ENCODE results near the gene KCNAB1.
"Not testable (repeated sequence)": the region's sequence is repeated elsewhere in the genome, so short reads cannot be mapped to it uniquely, and the experiment has no call there.

The KCNAB1 gene

DNA sequence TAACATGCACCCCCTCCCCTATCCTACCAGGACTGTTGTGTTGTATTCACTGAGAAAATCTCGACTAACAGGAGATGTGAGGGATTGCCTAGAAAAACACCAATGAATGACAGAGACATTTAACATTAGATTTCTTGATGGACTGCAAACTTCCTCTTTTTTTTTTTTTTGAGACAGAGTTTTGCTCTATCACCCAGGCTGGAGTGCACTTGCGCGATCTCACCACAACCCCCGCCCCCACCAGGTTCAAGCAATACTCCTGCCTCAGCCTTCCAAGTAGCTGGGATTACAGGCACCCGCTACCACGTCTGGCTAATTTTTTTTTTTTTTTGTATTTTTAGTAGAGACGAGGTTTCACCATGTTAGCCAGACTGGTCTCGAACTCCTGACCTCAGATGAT is 17.0 kb downstream of the KCNAB1 start:
- not testable (repeated sequence) for DNase-seq (ENCODE audit: low read depth in 2 of 2)

DNA sequence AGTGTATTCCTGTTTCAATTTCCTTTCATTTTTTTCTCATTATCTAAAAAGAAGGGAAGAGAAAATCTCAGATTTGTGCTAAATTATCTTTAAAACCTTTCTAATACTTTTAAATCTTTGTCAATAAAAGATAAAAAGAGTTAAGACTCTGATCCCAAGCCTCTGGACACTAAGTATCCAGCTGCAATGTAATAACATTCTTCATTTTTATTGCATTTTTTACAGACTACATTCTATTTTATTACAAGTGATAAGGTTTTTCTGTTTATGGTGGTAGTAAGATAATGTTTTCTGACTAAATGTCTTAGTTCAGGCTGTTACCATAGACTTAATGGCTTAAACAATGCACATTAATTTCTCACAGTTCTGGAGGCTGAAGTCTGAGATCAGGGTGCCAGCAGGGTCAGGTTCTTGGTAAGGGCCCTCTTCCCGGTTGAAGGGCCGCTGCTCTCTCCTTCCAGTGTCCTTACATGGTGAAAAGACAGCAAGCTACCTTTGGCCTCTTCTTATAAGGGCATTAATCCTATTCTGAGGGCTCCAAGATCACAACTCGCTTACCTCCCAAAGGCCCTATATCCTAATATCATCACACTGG is 19.7 kb downstream of the KCNAB1 start:
- no peak for DNase-seq (ENCODE audit: low read depth in 2 of 2)

DNA sequence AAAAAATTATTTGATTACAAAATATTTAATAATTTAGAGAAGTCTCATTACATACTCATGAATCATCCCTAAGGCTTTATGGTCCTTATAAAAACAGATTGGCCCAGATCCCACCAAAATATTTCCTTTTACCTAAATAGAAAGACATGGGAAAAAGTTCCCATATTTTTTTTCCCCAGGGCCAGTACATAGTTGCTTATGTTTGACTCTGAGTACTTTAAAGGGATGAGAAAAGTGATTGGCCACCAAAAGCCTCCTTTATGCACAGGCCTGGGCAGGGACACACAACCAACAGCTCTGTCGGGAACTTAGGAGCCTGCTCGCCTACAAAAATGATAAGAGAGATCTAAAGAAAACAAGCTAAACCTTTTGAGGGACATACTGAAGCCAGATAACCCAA is 22.3 kb downstream of the KCNAB1 start:
- DNase-seq (ENCODE audit: low read depth in 2 of 2) = no peak

DNA sequence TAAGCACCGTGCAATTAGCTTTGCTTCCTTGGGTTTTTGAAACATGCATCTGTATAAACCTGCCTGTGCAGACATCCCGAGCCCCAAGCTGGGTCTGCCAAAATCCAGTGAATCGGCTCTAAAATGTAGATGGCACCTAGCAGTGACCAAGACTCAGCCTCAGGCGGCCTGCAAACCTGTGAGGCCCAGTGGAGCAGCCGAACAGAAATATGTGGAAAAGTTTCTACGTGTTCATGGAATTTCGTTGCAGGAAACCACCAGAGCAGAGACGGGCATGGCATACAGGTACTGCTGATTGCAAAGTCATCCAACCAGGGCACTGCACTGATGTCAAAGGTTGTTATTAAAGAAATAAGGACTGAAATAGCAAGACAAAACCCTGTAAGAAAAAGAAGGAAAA is 22.8 kb downstream of the KCNAB1 start:
- no peak for DNase-seq (ENCODE audit: low read depth in 2 of 2)

DNA sequence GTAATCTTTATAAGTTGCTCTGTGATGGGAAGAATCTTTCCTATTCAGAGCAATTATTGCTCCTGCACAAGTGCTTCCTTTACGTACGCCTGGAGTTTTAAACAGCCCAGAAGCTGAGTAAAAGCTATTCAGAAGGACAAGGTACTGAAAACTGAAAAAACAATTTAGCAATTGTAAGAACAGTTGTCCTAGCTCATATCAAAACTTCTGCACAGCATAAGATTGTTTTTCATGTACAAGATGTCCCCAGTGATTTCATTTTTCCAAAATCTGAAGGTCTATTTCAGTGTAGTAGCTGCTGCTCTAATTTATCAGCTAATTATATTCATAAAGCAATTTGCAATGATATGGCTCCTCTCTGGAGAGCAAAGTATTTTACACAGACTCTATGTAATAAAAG is 23.7 kb downstream of the KCNAB1 start:
- DNase-seq (ENCODE audit: low read depth in 2 of 2) = no peak

DNA sequence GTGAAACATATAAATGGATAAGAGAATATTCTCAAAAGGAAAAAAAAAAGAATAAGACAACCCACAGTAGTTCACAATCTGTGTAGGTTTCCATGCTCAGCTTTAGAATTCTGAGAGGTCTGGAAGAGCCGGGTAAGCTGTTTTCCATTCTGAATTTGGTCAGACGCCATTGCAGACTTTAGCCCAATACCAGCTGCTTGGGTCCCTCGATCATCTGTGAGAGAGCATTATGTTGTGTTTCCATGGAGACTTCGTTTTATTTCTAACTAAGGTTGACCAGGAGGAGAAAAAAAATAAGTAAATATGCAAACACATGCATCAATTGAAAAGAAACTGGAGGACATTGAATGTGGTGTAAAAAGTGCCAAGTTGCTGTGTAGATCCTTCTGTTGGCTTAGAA is 25.5 kb downstream of the KCNAB1 start:
- no peak for DNase-seq (ENCODE audit: low read depth in 2 of 2)

DNA sequence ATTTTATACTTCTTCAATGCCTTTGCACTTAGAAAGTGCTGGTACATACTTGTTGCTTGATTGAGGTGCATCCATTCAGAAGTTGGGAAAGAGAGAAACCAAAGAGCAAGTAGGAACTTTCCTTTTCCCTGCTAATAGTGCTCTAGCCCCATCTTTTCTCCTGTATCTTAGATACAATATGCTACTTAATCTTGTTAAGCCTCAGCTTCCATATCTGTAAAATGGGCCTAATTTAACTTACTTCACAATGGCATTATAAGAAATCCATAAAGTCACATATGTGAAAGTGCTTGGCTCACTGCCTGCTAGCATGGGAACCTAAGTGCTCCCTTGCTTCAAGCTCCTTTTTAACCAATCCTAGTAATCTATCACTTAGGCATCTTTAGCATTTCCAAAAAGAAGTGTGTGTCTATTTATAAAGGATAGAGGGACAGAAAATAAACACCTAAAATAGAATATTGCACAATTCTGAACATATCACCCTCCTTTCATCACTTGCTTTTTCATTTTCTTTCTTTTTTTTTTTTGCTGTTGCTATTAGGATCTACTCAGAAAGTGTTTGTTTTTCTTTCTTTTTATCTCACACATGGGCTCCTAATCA is 28.1 kb downstream of the KCNAB1 start:
- no peak for DNase-seq (ENCODE audit: low read depth in 2 of 2)

DNA sequence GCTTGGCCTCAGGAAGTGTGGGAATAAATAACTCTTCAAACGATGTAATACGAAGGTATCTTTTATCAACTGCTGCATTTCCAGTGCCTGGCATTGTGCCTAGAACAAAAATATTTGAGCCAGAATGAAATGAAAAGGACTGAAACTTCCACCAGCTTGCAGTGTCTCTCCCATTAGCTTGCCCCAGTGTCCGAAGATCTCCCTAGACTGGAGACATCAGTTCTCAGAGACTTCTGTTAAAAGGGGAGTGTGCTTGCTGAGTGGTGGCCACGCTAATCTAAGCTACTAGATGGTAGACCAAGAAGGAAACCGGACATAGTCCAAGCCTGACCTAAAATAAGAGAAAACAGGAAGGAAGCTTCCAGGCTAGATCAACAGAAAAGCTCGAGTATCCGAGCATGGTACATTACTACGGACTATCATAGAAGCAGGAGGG is 28.6 kb downstream of the KCNAB1 start:
- no peak for DNase-seq (ENCODE audit: low read depth in 2 of 2)

DNA sequence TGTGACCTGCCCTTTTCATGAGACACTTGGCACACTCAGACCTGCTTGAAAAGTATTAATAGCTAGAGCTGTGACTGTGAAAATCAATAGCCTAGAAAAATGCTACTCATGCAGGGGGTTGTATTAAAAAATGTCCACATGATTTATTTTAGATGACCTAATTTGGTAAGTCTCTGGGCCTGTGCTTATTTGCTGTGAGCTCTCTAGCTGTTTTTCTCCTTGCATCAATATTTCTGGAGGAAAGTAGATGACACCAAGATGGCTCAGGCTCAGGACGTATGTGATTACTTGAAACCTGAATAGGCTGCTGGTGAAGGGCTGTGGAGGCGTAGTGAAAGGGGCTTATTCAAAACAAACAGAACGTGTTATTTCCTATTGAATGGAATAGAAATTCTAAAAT is 29.5 kb downstream of the KCNAB1 start:
- DNase-seq (ENCODE audit: low read depth in 2 of 2) = no peak

DNA sequence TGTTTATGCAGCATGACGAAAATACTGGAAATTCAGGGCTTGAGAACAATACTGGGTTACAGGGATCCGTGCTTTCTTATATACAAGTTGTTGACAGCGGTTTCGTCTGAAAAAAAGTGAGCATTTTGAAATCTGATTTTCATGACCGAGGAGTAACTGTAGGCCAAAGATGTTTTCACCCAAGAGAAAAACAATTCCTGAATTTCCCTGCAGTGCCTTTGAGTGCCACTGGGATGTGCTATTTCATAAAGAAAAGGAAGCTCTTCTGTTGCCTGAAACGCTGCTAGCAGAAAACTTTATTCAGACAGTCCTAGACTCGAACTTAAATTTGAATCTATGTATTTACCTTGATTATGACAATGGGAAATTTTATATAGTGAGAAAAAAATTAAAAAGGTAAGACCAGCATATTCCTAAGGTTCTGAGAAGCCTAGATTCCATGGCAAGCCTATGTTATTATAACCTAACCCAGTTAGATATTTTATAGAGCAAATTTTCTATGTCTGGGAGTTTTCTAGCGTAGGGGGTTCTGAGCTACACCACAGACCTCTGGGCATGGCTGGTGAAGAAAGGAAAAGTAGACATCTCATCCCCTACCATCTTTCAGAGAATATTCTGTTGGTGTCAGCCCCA is 30.2 kb downstream of the KCNAB1 start:
- no peak for DNase-seq (ENCODE audit: low read depth in 2 of 2)

DNA sequence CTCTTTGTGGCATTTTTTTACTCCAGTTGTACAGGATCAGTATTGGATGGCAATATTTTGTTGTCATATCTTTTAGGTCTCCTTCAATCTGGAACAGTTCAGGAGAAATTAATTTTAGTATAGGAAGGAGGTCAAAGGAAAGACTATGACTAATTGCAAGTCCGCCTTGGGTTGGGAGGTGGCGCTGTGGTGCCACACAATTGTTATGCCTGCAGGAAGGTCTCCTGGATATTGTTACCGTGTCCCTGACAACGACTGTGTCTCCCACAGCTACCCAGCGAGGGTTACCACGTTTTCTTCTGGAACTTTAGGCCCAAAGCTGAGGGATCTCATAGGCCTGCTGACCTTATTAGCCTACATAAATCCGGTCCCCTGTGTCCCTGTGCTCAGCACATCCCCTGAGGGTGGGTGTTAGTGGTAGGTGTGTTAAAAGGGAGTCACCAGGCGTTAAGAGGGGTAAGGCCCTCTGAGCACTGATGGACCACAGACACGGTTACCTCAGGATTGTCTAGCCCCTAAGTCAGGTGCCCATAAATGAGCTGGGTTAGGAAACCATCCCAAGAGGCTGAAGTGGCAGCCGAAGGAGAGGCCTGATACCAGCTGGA is 31.5 kb downstream of the KCNAB1 start:
- DNase-seq (ENCODE audit: low read depth in 2 of 2) = no peak

DNA sequence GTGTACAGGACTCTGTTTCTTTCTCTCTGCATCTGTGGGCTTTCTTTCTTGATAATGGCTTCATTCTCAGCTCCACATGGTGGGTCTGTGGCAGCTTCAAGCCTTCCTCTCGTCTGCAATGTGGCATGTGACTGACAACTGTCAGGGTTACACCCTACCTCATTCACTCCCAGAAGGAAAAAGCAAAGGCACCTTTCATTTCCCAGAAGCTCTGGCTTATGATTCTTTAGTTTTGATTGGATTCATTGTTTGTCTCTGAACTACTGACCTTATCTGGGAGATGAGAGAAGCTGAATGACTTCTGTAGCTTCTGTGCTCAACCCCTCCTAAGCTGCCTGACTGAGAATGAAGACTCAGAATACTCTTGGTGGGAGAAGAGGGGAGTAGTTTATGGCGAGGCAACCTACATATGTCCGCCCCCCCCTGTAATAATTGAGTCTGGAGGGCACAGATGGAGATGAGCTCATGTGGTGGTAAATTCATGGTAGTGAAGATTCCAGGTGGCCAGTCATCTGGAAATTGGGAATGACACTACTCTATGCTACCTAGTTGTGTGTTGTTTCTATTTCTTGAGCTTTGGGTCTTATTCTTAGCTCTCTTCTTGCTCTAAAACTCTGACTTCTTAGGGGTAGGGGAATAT is 38.4 kb downstream of the KCNAB1 start:
- no peak for DNase-seq (ENCODE audit: low read depth in 2 of 2)

DNA sequence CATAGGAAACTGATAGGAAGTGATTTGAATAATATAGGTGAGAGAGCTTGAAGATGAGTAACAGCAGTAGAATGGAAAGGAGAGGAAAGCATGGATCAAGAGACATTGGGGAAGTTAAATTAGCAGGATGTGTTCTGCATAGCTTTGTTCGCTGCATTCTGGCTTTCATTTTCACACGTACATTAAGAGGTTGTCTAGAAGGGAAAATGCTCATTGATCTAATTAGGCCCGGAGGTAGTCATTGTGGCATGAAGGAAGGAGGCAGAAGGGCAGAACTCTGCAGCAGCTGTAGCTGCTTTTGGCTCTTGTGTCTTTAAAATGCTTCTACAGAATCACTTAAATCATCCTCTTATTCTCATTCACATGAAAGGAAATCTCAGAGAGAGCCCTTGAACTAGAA is 40.3 kb downstream of the KCNAB1 start:
- no peak for DNase-seq (ENCODE audit: low read depth in 2 of 2)

DNA sequence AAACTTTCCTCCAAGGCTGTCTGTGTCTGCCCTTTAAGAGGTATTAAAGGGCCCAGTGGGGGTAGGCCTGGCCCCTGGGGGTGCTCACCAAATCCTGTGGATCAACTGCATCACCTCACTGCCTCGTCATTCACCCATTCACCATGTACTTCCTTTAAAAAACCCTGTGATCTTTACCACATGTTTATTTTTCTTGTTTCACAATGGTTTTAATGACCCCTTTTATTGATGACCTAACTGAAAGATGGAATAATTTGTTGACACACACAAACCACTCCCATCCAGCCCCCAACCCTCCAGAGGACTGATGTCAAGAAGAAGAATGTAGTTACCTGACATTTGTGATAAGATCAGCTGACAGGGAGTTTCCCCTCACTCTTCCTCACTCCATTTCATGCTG is 40.8 kb downstream of the KCNAB1 start:
- DNase-seq (ENCODE audit: low read depth in 2 of 2) = no peak

DNA sequence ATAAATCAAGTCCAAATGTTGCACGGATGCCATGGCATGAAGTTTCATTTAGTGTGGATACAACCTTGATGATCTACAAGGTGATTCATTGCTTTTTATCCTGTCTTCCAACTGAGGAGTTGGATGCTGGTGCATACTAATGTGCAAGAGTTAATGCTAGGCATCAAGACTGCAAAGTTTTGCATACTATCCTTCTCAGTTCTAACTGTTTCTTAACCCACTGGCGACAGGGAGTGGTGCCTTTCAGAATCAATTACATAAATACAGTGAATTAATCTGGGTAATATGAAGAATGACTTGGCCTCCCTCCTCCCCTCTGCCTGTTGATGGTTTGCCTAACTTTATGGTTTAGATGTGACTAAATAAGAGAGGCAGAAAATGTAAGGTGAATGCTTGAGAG is 43.5 kb downstream of the KCNAB1 start:
- DNase-seq (ENCODE audit: low read depth in 2 of 2) = no peak

DNA sequence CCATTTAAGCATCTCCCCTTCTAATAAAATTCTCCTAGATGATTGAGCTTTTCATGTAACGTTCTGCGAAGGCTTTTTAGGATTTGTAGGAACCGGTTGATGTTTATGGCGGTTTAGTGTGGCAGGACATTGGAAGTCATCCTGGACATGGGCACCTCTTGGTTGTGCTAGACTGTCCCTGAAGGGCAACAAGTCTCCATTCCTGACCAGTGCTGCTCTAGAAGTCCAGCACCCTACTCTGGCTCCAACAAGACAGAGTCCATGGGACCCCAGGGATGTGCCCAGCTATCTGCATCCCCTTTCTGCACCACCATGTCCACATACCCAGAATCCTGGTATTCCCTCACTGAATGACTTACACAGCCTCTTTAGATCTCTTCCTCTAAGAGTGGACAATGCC is 46.4 kb downstream of the KCNAB1 start:
- DNase-seq (ENCODE audit: low read depth in 2 of 2) = no peak

DNA sequence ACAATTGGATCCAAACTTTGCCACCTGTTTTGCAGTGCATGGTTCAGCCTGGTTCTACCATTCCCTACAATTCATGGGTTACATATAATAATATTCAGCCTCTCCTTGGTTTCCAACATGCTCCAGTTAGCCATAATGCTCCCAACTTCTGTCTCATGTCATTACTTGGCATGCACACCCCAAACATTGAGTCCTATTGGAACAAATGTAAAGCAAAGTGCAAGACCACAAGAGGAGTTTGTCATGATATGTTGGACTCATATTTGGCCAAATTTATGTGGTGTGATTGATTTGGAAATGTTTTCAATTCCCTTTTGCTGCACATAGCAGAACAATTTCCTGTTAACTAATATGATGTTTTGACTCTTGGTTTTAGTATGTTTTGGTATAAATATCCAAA is 50.2 kb downstream of the KCNAB1 start:
- DNase-seq (ENCODE audit: low read depth in 2 of 2) = no peak

DNA sequence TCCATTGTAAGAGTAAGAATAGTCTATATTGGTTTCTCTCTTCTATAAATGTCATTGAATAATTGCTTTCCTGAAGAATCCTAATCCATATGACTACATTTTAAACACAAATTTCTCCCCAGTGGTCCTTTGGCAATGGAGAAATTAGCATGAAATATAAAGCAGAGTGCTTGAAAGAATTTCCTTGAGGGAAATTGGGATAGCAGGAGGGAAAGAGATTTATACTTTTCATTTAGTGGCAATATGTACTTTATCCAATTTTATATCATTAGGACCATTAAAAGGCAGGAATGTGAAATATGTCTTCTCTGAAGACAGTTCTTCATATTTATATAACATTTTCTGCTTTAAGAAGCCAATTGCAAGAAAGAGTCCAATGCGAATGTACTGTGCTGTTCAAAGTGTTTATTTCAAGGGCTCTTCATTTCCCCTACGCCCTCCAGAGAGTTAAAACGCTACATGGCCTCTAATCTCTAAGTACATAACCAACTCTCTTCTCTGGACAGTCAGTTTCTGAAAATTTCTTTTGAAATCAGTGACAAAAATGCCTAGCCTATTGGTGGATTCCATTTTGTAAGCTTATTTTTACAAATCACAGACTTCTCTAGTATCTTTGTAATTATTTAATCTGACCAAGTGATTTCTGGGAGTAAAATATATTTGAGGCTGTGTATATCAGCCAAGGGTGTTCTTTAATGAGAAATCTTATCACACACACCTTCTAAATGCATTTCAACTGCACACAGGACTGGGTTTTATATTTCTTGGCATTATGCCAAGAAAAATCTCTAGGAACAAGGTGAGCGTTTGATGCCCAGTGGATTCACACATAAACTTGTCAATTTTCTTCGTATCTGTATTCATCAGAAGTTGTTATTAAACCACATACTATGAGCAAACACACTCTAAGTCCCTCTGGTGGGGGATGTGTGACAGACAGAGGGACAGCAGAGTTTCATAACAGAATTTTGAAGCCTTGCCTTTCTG is 51.2 kb downstream of the KCNAB1 start:
- no peak for DNase-seq (ENCODE audit: low read depth in 2 of 2)

DNA sequence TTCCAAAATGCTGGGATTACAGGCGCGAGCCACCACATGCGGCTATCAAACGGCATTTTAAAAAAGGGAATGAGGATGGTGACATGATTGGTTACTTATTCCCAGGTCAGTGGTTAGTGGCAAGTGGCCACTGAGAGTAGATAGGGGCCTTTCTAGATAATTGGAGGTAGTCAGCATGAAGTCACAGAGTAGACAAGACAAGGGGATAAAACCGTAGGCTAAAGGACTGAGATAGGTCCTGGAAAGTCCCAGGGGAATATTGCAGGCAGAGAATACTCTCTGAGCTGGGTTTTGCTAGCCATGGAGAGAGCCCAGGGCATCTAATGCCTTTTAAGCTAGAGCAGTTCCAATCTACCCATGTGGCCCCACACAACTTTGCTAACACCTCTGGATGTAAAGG is 52.2 kb downstream of the KCNAB1 start:
- no peak for DNase-seq (ENCODE audit: low read depth in 2 of 2)

DNA sequence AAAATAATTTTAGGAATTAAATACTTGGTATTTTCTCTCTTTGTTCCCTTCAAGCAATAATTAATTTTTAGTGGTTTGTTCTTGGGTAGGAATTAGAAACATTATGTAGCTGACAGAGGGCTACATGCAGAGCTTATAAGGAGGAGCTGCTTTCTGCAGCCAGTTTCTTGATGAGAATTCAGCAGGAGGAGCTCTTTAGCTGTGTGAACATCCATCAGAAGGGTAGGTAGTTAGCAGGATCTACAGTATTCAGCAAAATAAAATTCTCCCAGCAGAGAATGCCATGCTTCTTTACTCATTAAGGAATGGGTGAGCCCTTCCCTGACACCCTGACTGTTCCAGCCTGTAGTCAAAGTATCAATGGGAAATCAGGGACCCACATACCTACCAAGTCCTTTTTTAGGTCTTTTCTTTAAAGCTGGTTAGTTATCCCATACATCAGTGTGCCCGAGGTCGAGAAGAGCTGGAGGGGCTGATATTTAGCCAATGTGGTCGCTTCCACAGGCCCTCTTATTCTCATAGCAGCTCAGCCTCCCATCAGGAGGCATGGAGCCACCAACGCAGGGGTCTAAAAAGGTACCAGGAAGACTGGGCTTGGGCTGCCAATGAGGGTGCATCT is 54.0 kb downstream of the KCNAB1 start:
- DNase-seq (ENCODE audit: low read depth in 2 of 2) = no peak

DNA sequence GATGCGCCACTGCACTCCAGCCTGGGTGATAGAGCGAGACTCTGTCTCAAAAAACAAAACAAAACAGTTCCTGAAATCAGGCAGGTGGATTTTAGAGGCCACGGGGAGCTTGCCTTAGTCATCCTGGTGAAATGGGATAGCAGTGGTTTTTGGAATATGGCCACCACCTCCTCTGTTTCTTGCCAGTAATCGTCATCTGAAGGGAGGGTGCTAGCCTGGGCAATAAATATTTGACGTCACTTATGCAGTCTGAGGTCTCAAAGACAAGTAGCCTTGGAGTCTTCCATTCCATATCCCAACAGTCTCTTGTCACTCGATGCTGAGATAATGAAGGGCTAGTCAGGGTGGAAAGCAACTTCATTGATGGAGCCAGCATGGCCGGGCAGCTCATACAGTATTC is 55.2 kb downstream of the KCNAB1 start:
- DNase-seq (ENCODE audit: low read depth in 2 of 2) = no peak
